CD1c-positive myeloid dendritic cell (primary cell): ENCODE data around the gene DHRS3.

Experiments
- DNase-seq: peaks from one replicate; pipeline ENCODE4 v3.0.0-alpha.2; 2016; ENCODE audit errors: extremely low spot score

The DHRS3 gene

DNA sequence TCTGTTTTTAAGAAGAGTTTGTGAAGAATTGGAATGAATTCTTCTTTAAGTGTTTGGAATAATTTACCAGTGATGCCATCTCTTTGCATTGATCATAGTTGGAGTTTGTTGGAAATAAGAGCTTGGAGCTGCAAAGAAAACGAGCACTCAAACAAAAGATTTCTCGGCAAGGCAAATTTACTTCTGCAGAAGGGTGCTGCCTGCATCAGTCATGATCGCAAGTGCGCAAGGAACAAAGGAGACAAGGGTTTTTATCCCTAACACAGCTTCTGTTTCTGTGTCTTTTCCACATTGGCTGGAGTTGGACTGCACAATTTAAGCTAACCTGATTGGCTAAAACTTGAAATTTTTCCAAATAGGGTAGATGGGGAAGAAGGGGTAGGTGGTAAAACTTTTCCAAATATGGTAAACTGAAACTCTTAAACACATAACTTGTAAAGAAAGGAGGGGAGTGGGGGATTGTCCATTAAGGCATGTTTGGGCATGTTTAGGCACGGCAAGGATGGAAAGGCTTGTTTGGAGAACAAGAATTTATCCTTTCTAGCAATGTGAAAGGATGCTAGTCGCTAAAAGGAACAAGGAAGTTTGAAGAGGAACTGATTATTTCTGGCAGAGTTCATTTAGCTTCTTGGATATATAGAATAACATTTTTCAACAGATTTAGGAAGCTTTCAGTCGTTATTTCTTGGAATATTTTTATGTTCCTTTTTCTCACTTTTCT, 22.4 kb upstream of the DHRS3 start:
- DNase-seq: no peak

DNA sequence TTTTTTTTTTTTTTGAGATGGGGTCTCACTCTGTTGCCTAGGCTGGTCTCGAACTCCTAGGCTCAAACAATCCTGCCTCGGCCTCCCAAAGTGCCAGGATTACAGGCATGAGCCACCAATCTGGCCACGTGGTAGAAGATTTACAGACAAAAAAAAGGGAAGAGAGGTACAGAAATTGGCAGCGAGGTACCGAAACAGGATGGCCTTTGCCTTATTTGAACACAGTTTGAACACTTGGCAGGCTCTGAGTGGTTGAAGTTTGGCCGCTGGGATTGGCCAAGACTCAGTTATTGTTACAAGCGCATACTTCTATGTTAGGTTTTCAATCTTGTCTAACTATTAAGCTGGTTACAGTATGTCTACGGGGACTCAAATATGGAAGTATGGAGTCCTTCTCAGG, 19.7 kb upstream of the DHRS3 start:
- no peak for DNase-seq

DNA sequence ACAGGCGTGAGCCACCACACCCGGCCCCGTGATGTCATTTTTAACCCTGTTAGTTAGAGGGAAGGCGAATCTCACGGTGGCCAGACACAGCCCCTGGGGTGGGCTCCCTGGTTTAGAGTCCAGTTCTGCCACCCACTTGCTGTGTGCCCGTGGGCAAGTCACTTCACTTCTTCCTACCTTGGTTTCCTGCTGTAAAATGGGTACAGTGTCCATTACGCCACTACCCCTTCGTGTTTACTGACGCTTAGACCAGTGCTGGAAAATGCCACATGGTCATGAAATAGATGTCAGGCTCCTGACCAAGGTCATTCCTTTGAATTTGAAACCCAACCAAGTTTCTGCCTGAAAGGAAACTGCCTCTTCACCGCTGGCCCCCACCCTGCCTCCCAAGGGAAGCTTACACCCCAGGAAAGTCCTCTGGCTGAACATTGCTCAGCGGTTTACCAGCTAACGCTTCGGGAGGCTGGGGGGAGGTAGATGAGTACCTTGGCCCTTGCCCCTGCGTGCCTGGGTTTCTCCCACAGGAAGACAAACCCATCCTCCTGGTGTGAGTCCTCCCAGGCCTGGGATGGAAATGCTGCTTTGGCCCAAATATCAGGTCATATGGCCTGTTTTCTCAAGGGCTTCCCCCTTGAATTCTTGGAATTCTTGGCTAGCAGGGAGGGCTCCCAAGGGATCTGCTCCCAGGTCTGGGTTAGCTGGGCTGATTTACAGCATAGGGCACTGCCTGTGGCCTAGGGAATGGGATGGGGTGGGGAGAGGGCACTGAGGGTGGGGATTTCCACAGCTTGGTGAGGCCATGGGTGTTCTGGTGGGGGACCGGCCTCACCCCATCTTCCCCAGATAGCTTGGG, 18.3 kb upstream of the DHRS3 start:
- no peak for DNase-seq

DNA sequence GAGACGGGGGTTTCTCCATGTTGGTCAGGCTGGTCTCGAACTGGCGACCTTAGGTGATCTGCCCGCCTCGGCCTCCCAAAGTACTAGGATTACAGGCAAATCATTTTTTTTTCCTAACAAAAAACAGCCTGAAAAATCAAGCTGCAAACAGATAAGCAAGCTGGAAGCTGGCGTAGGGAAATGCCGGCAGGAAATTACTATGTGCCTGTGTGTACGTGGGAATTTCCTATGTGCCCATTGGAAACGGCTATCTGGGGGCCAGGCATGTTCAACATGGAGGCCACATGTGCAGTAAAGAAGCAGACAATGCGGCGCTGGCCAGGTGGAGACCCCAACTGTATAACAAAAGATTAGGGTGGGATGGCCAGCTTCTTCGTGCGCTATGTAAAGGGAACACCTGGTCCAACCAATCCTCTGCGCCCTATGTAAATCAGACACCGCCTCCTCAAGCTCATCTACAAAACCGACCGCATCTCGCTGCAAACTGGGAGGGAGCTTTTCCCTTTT, 16.7 kb upstream of the DHRS3 start:
- no peak for DNase-seq

DNA sequence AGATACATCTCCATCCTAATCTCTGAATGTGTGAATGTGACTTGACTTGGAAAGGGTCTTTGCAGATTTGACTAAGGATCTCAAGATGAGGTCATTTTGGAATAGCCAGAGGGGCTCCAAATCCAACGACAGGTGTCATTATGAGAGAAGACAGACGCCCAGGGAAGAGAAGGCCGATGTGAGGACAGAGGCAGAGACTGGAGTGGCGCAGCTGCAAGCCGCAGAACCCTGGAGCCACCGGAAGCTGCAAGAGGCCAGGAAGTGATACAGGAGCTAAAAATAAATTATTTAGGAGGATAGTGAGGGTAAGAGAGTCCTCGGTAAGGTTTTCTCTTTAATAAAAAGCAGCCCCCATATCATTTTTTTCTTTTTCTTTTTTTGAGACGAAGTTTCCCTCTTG, 16.1 kb upstream of the DHRS3 start:
- DNase-seq: no peak

DNA sequence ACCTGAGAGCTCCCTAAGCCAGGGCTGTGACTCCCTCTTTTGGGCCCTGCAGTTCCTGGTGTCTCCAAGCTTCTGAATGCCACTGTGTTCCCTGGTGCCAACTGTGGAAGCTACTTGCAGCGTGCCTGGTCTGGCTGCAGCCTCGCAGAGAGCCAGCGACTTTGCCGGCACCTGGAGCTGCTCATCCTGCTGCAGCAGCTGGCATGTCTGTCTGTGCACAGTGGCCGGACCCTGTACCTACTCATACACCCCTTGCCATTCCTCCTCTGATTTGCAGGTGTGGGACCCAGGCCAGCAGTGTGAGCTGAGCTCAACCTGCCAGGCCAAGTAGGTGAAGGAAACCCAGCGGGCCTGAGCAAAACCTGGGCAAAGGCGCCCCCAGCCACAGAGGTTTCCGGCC, 13.6 kb upstream of the DHRS3 start:
- DNase-seq: no peak

DNA sequence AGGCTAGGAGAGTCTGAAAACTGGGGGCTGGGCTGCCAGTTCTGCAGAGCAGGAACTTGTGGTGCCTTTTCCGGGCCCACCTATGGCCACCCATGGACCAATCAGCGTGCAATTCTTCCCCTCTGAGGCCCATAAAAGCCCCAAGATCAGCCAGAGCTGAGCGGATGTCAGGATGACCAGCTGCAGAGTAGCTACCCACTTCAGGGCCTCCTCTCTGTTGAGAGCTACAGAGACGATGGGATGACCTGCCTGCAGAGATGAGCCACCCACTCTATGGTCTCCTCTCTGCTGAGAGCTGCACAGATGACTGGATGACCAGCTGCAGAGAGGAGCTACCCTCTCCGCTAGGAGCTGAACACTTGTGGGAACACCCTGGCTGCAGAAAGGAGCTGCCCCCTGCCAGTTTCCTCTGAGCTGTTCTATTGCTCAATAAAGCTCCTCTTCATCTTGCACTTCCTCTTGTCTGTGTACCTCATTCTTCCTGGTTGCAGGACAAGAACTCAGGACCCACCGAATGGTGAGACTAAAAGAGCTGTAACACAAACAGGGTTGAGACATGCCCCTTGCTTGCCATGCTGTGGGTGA, 13.0 kb upstream of the DHRS3 start:
- peak; percentile 45 for DNase-seq

DNA sequence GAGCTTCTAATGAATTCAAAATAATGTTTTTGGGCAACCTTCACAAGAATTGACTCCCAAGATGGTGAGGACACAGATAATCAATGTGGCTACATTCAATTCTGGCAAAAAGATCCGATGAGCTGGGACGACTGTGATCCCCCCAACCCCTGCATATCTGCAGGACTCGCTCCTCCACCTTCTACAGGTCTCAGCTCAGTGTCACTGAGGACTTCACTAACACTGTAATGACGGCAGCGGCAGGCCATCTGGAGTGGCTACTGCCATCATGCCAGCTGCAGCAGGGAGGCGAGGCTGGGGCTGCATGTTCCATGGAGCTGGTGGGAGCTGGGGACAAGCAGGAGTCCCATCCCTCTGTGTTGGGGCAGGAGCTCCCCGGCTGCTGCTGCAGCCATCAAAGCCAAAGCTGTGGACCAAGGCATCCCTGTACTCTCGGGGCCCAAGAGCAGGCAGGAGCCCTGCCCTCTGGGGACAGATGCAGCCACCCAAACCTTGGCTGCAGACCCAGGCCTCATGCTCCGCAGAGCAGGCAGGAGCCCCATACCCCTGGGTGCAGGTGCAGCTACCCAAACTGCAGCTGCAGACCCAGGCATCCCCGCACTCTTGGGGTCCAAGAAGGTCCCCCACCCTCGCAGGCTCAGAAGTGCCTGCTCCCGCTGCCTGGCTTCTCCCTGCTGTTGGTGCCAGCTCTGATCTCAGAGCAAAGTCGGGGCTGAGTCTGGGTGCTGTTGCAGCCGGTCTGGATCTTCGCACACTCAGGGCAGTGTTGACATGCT, 12.2 kb upstream of the DHRS3 start:
- DNase-seq: no peak

DNA sequence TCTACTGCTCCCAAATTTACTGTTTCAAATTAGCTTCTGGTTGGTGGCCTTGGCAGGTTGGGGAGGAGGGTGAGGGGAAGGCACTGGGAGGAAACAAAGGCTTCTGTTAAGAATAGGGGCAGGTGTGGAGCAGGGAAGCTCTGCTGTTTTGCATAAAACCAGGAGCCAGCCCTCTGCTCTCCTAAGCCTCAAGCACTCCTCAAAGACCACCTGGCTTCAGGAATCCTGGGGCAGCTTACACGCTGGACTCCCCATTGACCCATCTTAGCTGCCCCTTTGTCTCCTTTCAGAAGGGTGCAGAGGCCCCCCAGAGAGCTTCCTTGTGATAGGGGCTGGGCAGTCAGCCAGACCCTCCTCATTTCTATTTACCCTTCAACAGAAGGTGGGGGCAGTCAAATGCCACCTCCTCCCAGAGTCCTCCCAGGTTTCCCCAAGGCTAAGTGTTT, 11.5 kb upstream of the DHRS3 start:
- no peak for DNase-seq

DNA sequence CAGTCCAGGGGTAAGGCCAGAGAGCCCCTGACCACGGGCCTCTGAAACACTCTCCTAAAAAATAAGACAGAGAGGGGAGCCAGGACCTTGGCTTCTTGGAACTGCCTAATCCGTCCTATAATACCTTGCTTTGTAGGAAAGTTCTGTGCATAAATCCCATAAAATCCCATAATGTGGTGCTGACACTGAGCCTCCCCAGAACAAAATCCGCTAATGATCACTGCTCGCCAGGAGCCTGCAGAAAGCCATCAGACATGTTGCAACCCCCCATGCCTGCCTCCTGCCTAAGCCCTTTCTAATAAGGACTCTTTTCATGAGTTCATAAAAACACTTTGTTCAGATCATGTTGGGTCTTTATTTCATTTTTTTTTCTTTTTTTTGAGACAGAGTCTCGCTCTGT, 9.3 kb upstream of the DHRS3 start:
- DNase-seq: no peak

DNA sequence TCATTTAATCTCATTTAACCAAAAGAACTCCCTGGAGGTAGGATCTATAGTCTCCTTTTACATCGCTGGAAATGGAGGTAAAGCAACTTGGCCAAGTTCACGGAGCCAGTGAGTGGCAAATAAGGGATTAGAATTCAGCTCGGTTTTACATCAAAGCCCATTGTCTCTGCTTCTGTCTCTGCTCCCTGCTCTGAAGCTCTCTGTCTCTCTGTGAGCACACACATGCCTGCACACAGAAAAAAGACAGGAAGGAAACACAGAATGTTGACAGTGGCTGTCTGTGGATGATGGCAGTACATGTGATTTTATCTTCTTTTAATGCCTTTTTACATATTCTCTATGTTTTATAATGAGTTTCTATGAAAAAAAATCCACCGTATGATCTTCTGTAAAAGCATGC, 8.9 kb upstream of the DHRS3 start:
- DNase-seq: no peak

DNA sequence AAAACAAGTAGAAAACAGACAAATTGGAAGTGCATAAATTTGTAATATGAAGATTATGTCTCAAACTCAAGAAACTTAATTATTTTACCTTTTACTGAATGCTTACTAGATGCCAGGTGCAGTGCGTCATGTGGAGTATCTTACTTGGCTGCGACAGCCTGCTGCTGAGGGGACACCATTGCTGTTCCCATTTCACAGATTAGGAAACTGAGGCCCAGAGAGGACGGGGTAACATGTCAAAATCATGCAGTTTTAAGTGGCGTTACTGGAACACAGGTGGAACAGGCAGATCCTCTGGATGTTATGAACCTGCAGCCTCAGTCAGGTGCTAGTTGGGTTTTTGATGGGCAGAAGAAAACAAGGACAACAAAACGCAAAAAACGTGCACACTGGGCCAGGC, 7.3 kb upstream of the DHRS3 start:
- DNase-seq: no peak

DNA sequence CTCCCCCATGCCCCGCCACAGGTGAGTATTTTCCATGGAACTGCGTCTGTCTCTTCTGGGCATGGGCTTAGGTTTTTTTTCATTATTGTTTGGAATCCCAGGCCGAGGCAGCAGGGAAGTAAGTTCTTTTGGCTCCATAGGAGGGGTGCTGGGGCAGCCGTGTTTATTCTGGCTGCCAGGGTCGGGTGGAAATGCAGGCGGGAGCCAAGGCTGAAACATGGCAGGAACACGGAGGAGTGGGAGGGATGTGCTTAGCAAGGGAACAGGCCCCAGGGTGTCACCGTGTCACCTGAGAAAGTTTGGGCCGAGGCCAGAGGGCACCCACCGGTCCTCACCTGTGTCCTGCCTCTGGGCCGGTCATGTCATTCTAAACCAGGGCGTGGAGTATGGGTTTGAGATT, 4.5 kb upstream of the DHRS3 start:
- no peak for DNase-seq

DNA sequence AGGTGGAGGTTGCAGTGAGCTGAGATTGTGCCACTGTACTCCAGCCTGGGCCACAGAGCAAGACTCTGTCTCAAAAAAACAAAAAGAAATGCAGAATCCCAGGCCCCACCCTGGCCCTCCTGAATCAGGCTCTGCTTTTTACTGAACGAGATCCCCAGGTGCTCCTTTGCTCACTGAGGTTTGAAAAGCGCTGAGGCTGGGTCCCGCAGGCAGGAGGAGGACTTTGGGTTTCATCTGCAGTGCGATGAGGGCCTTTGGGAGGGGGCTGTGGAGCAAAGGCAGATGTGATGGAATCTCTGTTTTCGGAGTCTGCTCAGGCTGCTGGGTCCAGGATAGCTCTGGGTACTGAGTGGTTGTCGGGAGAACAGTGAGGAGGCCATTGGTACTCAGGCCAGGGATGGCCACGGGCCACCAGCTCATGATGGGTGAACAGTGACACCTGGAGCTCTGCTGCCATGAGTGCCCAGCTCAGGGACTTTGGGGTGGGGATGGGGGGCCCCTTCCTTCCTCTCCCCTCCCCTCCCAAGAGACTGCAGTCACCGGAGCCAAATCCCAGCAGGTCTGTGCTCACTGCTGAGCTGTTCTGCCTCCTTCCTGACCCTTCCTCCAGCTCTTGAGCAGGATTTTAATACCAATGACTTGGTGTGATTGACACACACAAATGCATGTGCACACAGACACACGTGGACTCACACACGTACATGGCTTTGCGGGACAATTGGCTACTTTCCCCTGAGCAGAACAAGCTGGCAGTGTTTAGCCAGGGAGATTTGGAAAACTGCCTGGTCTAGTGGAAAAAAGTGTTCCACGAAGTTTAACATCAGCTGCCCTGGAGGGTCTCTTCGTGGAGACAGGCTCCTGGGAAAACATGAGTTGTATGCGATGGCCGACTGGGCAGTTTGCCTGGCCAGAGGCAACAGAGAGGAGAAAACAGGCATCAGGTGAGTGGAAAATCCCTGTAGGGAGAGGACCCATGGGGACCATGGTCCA, 3.6 kb upstream of the DHRS3 start:
- no peak for DNase-seq

DNA sequence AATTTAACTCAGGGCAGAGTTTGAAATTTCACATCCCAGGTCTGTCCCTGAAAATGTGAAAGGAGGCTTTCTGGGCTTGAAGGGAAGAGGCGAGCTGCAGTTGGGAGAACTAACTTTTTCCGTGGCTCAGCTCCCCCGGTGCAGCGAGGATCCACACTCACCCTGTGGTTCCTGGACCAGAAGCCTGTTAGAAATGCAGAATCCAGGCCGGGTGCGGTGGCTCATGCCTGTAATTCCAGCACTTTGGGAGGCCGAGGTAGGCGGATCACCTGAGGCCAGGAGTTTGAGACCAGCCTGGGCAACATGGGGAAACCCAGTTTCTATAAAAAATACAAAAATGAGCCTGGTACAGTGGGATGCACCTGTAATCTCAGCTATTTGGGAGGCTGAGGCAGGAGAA, 2.9 kb upstream of the DHRS3 start:
- no peak for DNase-seq

DNA sequence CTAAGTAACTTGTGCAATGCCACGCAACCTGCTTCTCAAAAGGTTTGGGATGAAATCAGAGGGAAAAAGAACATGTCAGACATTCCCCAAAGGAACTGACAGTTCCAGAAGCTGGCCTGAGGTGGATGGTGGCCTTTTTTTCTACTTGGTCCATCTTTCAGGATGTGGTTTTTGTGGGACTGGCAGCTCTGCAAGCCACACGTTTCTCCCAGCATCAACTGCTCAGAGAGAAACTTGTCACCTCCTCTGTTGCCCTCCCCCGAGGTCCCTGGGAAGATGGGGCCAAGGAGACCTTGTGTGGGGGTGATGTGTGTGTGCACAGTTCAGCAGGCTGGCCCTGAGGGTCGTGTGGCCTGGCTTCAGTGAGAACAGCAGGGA, 2.5 kb upstream of the DHRS3 start:
- DNase-seq: no peak

DNA sequence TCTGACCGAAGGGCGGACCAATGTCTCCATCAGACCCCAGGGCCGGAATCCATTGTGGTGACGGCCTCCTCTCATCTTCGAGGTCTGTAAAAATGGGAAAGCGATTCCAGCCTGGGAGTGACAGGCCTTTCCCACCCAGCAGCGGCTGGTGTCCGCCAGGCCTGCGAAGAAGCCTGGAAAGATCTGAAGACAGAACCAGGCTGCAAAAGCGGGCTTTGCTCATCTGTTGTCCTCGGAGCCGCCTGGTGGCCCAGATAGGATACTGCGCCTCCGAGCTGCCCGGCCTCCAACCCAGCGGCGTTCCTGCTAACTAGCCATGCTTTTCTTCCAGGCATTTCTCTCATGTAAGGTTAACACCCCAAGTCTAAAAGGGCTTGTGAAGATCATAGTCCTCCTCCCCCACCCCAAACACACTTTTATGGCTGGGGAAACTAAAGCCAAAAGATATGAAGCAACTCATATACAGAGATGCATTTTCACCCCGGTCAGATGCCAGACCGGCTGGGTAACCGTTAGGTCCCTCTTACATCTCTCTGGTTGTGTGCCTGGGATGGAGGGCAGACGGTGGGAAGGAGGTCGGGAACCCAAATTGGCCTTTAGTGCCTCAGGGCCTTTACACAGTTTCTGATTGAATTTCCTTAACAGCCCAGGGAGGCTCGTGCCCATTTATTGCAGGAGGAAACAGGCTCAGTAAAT, 1.9 kb upstream of the DHRS3 start:
- peak; percentile 87 for DNase-seq

DNA sequence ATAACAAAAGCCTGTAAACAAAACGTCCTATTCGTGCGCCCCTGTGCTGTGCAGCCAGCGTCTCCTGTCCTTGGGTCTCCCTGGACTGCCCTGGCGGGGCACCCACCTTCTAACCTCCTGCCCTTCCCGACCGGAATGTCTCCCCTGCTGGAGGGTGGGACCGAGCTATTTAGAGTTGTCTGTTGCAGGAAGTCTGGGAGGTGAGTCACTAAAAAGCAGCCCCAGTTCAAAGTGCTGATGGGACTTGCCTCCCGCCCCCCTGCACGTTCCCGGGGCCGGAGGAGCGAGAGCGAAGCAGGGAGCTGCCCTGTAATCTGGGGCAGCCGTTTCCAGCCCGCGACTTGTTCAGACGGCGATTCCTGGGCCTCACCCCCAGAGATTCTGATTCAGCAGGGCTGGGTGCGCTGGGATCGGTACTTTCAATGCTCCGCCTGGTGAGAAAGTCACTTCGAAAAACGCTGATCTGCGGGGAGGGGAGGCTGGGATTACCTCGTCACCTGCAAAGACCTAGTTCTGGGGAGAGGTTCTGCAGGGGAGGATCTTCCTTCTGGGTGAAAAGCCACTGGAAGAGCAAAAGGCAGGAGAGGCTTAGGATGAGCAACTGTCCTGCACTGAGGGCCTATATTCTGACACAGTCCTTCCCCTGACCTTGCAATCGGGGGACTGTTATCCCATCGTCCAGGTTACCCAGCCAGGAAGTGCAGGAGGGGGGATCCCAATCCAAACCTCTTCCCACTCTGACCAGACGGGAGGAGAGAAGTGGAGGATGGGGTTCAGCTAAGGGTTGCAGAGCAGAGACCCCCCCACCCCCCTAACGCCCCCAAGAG, 1.2 kb upstream of the DHRS3 start:
- peak; percentile 67 for DNase-seq

DNA sequence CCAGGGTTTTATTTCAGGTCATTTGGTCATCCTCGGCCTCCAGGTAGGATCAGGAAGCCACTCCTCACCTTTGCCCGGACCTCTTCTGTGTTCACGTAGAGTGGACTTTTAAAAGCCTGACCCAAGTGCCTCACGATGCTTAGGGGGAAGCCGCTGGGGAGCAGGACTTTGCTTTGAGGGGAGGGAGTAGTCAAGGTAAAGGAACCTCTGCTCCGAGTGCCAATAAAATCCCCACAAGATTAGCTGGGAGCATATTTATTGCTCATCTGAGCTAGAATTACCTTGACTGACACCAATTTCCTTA, 603 bp upstream of the DHRS3 start:
- DNase-seq: no peak

DNA sequence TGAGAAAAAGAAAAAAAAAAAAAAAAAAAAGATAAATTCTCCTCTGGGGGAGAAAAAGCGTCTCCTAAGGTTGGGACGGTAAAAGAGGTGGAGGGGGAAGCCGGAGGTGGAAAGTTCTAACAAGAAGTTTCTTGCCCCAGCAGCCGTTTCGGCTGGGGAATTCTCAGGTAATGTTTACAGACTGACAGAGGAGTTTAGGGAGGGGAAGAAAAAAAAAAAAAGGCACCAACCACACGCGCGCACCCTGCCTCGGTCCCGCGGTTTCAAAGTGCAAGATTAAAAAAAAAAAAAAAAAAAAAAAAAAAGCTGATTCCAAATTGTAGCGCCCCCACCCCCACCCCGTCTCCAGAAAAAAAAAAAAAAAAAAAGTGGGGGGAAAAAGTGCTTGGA, 504 bp downstream of the DHRS3 start:
- peak; percentile 42 for DNase-seq
